HepG2 (cell line): Measurements from ENCODE around the gene ZNF213. TPM values are rescaled to one million over a fixed set of nuclear protein-coding genes. Genes with fewer than 3 reads are reported as not detected.

ENCODE experiments used
- ATF2 ChIP-seq: sonication (generic); formaldehyde crosslinking; IDR thresholded peaks from 2 replicates; pipeline ENCODE4 v1.4.0; 2020; ENCODE audit warnings: missing genetic modification reagents
- FOXA3 ChIP-seq: IDR thresholded peaks from 2 replicates; pipeline ENCODE4 v1.6.1; 2016; ENCODE audit warnings: missing genetic modification reagents, missing compliant biosample characterization
- HNF4G ChIP-seq, 2 experiments: sonication (generic) in 1 of 2; formaldehyde crosslinking in 1 of 2; IDR thresholded peaks; 2 replicates each; pipeline versions ENCODE4 v1.4.0 to v1.6.1; 2011 to 2020; ENCODE audit warnings: borderline replicate concordance in 2 of 2, low read depth in 2 of 2, mild to moderate bottlenecking in 2 of 2, low read length in 1 of 2, missing genetic modification reagents in 1 of 2, moderate library complexity in 1 of 2
- JUN ChIP-seq: sonication (generic); formaldehyde crosslinking; IDR thresholded peaks from 2 replicates; pipeline ENCODE4 v1.4.0; 2020; ENCODE audit warnings: mild to moderate bottlenecking, missing genetic modification reagents
- MED1 ChIP-seq: sonication (generic); formaldehyde crosslinking; IDR thresholded peaks from 2 replicates; pipeline ENCODE4 v1.4.0; 2020; ENCODE audit warnings: missing genetic modification reagents
- NCOA1 ChIP-seq: sonication (generic); formaldehyde crosslinking; IDR thresholded peaks from 2 replicates; pipeline ENCODE4 v1.9.0; 2021; ENCODE audit warnings: missing genetic modification reagents
- NR2F6 ChIP-seq, 2 experiments: IDR thresholded peaks; 2 replicates each; pipeline ENCODE4 v1.6.1; 2016; ENCODE audit warnings: antibody characterized with exemption in 1 of 2, mild to moderate bottlenecking in 1 of 2
- RBM22 ChIP-seq: fragments of 200-400 bp; formaldehyde crosslinking; optimal IDR thresholded peaks from 2 replicates; pipeline ENCODE3; 2017; ENCODE audit warnings: mild to moderate bottlenecking, low read length, moderate library complexity
- SALL1 ChIP-seq: sonication (generic); formaldehyde crosslinking; IDR thresholded peaks from 2 replicates; pipeline ENCODE4 v1.8.0; 2022; ENCODE audit warnings: mild to moderate bottlenecking, missing genetic modification reagents
- SOX5 ChIP-seq: IDR thresholded peaks from 2 replicates; pipeline ENCODE4 v1.6.1; 2016; ENCODE audit warnings: borderline replicate concordance
- SRSF4 ChIP-seq: fragments of 200-400 bp; formaldehyde crosslinking; IDR thresholded peaks from one replicate; pipeline ENCODE4 v1.6.1; 2018; ENCODE audit warnings: mild to moderate bottlenecking, low read depth, low read length, moderate library complexity; ENCODE audit not compliant: poor library complexity, severe bottlenecking
- TERF1 ChIP-seq: sonication (generic); formaldehyde crosslinking; IDR thresholded peaks from 2 replicates; pipeline ENCODE4 v1.8.0; 2022; ENCODE audit warnings: mild to moderate bottlenecking, missing genetic modification reagents, moderate library complexity
- TRAFD1 ChIP-seq: sonication (generic); formaldehyde crosslinking; IDR thresholded peaks from 2 replicates; pipeline ENCODE4 v1.5.1; 2020; ENCODE audit warnings: missing genetic modification reagents, mild to moderate bottlenecking, borderline replicate concordance
- ZBTB26 ChIP-seq: IDR thresholded peaks from 2 replicates; pipeline ENCODE4 v1.6.1; 2016; ENCODE audit warnings: missing compliant biosample characterization, missing genetic modification reagents, borderline replicate concordance
- ZNF580 ChIP-seq: IDR thresholded peaks from 2 replicates; pipeline ENCODE4 v1.6.1; 2016; ENCODE audit warnings: low read depth, borderline replicate concordance
- ZNF670 ChIP-seq: sonication (generic); formaldehyde crosslinking; IDR thresholded peaks from 2 replicates; pipeline ENCODE4 v1.8.0; 2022; ENCODE audit warnings: mild to moderate bottlenecking, missing genetic modification reagents, borderline replicate concordance
- ZNF780A ChIP-seq: sonication (generic); formaldehyde crosslinking; IDR thresholded peaks from 2 replicates; pipeline ENCODE4 v1.8.0; 2022; ENCODE audit warnings: mild to moderate bottlenecking, missing genetic modification reagents, moderate library complexity
- ZSCAN20 ChIP-seq: sonication (generic); formaldehyde crosslinking; IDR thresholded peaks from 2 replicates; pipeline ENCODE4 v1.4.0; 2020; ENCODE audit warnings: missing genetic modification reagents, mild to moderate bottlenecking, borderline replicate concordance
- ZSCAN22 ChIP-seq: sonication (generic); formaldehyde crosslinking; IDR thresholded peaks from 2 replicates; pipeline ENCODE4 v1.4.0; 2020; ENCODE audit warnings: mild to moderate bottlenecking, missing genetic modification reagents
- polyA plus RNA-seq, 8 experiments: library from polyadenylated mRNA; depleted of rRNA in 3 of 8; stranded (reverse) in 7 of 8; unstranded in 1 of 8; fragments of >200 nt; fragmentation: Illumina TruSeq in 4 of 8; extraction: Trizol in 4 of 8; gene quantifications; 2 replicates each; pipeline versions ENCODE4 v1.2.1 to v1.2.3, GENCODE V29; 2011 to 2016; ENCODE audit warnings: low read depth in 4 of 8, missing spikeins in 1 of 8, mixed read lengths in 1 of 8; ENCODE audit not compliant: insufficient read depth in 1 of 8
- total RNA-seq, 5 experiments: library from RNA; depleted of rRNA; stranded (reverse); fragments of >200 nt; fragmentation: Illumina TruSeq; extraction: Trizol; gene quantifications; 2 replicates each; pipeline ENCODE4 v1.2.3, GENCODE V29; 2016; ENCODE audit warnings: low read depth in 1 of 5
- TF ChIP-seq, protein P1 (sequence below): sonication (generic); formaldehyde crosslinking; IDR thresholded peaks from 2 replicates; pipeline ENCODE4 v1.8.1; 2022; ENCODE audit warnings: mild to moderate bottlenecking, missing genetic modification reagents

ZNF213 gene
- total and polyA plus RNA-seq, 2 of the 13 experiments (the other 11 are each of a cell fraction or from before 2014, with no cell fraction given) = 0.59 to 0.97 TPM

GRCh38 chr16:3085868-3086595, 48.8 kb upstream of the ZNF213 start (continued):
- no peak for TF ChIP-seq TERF1 (CRISPR knock-in tag)
- TF ChIP-seq JUN (CRISPR knock-in tag) = no peak
- no peak for TF ChIP-seq SRSF4
- peak; percentile 69; the same call in 1 of the 2 replicates for TF ChIP-seq MED1
- TF ChIP-seq HNF4G (IDR thresholded peaks at IDR 0.05; ENCODE audit: borderline replicate concordance, low read depth, low read length) = 0 out of 2 replicates have a peak, but pooled peaks have one; percentile 76
- TF ChIP-seq HNF4G (CRISPR knock-in tag; IDR thresholded peaks at IDR 0.05; ENCODE audit: borderline replicate concordance, low read depth) = no peak
- TF ChIP-seq NCOA1 = no peak
- TF ChIP-seq RBM22 = no peak
- TF ChIP-seq, protein P1, sequence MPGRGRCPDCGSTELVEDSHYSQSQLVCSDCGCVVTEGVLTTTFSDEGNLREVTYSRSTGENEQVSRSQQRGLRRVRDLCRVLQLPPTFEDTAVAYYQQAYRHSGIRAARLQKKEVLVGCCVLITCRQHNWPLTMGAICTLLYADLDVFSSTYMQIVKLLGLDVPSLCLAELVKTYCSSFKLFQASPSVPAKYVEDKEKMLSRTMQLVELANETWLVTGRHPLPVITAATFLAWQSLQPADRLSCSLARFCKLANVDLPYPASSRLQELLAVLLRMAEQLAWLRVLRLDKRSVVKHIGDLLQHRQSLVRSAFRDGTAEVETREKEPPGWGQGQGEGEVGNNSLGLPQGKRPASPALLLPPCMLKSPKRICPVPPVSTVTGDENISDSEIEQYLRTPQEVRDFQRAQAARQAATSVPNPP (CRISPR knock-in tag) = no peak
- no peak for TF ChIP-seq ZNF670 (CRISPR knock-in tag)
- no peak for TF ChIP-seq ZNF780A (CRISPR knock-in tag)
- TF ChIP-seq SOX5 (CRISPR knock-in tag) = no peak
- no peak for TF ChIP-seq FOXA3 (CRISPR knock-in tag)
- TF ChIP-seq ZNF580 (CRISPR knock-in tag) = no peak
- no peak for TF ChIP-seq ATF2
- no peak for TF ChIP-seq ZBTB26 (CRISPR knock-in tag)
- no peak for TF ChIP-seq ZSCAN22 (CRISPR knock-in tag)
- no peak for TF ChIP-seq ZSCAN20
- TF ChIP-seq SALL1 (CRISPR knock-in tag) = 0 out of 2 replicates have a peak, but pooled peaks have one; percentile 43
- TF ChIP-seq NR2F6 (IDR thresholded peaks at IDR 0.05) = no peak
- TF ChIP-seq NR2F6 (CRISPR knock-in tag; IDR thresholded peaks at IDR 0.05) = no peak
- no peak for TF ChIP-seq TRAFD1 (CRISPR knock-in tag)
